ENCODE data around the gene RGS21.
"Not testable (repeated sequence)": the region's sequence is repeated elsewhere in the genome, so short reads cannot be mapped to it uniquely, and the experiment has no call there.

RGS21 gene

DNA sequence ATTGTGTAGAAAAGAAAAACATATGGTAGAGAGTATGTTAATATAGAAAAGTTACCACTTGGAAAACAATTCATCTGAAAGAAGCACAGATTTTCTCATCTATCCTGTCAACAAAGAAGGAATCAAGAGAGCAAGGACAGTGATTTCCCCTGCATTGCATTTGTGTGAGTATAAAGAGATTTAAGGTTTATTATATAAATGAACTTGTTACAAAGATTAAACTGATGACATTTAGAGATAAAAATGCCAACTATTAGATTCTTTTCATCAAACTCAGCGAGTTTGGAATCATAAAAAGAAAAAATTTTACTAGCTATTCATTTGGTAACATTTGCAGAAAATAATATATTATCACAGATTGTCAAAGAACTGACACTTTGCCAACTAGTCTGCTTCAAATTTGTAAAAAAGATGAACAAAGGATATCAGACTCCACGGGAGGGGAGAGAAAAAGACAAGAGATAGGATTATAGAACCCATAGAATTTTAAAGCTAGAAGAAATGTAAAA lies at the start of gene RGS21:
Gene RGS21 (plus strand): TSS at position 51 of the 509 bp plus-strand sequence. CDS start 26,045 bp downstream, outside the sequence.
- no peak for FAIRE-seq

GRCh38 chr1:192268468-192269052 lies 48.2 kb upstream of the RGS21 start:
- no peak for FAIRE-seq

DNA sequence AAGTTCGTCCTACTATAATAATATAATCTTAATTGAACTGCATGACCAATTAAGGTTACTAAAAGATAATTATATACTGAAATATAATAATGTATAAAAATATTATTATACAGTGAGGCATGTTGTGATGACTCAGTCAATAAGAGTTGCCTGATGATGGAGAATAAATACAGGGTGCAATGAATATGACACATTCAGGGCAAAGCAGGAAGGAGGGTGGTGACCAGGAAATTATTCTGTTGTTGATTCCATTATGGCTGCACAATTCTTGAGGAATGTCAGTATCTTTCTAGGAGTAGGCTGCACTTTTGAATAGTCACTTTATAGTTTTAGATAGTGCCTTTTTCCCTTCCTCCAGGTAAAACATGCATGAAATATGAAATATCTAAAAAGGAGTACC lies 46.4 kb upstream of the RGS21 start:
- FAIRE-seq: no peak

DNA sequence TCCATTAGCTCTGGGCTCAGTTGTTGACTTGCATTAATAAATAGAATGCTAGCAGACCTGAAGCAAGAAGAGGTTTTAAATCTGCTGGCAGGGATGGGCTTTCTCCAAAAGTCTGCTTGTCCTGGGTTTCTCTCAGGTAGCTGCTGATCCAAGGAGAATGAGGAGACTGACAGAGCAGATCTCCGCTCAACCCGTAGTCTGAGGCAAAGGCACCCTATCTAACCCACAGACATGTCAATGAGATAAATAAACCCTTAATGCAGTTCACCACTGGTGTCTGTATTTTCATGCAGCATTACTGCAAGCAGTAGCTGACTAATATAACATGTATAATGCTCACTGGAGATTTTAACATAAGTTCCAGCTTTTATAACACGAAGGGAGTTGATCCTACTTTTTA lies 44.1 kb upstream of the RGS21 start:
- FAIRE-seq: no peak

- FAIRE-seq: no peak
Observed at GRCh38 chr1:192274588-192274987, 42.2 kb upstream of the RGS21 start.

DNA sequence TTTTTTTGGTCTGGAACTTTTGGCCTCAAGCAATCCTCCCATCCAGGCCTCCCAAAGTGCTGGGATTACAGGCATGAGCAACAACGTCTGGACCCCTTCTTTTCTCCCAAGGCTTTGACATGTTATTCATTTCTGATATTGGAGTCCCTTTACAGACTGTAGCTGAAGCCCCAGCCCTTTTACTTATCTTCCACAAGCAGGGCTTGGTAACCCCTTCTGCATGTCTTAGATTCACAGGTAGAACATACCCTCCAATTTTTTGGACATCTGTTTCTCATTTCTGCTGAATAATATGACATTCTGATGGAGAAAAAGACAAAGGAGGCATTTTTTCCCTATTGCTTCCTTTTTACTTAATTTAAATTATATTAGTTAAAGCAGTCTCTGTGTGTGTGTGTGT lies 39.2 kb upstream of the RGS21 start:
- no peak for FAIRE-seq

DNA sequence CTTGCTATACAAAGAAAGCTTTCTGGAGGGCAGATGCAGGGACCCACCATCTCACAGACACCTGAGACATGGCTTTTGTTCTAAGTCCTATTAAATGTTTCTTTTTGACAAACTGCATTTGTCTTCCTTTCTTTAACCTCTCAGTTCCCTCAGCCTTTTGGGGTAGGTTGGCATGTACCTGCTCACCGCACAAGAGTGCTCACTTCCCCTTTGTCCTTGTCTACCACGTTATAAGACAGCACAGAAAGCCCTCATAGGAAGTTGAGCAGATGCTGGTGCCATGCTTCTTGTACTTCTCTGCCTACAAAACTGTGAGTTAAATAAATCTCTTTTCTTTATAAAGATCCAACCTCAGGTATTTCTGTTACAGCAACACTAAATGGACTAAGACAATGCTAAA lies 31.9 kb upstream of the RGS21 start:
- no peak for FAIRE-seq

DNA sequence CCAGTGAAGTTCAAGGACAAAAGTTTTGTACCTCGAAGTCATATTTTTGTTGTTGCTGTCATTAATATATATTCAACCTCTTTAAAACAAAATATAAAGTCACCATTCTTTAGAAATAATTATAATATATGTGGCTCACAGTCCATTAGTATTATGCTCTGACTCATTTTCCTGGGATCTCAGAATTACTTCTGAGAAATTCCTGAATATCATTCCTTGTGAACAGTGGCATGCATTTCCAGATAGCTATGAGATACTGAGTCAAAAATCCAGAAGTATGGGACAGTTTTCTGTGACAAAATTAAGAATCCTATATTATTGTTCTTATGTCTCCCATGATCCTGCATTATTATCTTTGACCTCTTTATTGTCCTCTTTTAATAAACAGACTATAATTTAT lies 13.8 kb upstream of the RGS21 start:
- no peak for FAIRE-seq

DNA sequence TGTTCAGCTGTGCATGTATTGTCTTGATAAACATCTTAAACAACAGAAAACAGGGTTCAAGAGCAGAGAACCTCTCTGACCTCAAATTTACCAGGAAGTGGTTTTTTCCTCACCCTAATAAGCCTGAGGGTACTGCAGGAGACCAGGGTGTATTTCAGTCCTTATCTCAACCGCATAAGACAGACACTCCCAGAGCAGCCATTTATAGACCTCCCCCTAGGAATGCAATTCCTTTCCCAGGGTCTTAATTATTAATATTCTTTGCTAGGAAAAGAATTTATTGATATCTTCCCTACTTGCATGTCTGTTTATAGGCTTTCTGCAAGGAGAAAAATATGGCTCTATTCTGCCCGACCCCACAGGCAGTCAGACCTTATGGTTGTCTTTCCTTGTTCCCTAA lies 8.5 kb upstream of the RGS21 start:
- not testable (repeated sequence) for FAIRE-seq

DNA sequence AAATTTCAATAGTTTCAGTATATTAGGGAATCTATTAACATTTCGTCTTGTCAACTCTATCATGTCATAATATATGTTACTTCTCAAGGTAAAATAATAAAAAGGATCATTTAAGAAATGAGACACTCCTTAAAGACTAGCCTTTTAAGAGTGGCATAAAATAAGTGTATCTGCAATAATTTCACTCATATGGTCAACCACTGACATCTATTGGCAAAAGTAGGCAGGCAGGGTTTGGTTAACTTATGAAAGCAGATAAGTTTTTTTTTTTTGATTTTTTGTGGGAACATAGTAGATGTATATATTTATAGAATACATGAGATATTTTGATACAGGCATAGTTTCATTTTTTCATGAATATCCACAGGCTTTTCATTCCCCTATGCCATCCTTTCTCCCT lies 5.5 kb upstream of the RGS21 start:
- peak; percentile 18 for FAIRE-seq

- no peak for FAIRE-seq
Observed at GRCh38 chr1:192327997-192328396, 11.2 kb downstream of the RGS21 start.

- no peak for FAIRE-seq
Observed at GRCh38 chr1:192342842-192343241, 26.1 kb downstream of the RGS21 start.

DNA sequence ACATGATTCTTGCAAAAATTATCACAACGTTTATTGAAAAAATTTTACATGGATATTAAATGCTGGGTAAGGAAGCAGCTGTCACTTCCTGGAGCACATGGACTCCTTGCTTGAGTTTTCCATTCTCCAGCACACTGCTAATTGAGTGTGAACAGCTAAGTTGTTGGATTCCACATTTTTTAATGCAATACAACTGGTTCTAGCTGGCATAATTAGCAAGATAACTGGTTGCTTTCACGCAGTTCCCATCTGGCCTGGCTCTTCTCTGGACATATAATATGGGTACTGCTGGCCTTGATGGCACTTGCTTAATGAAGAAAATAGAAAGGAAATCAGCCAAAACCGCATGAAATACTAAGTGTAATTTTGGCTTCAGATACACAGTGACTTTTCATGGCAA lies 26.6 kb downstream of the RGS21 start:
- FAIRE-seq: no peak

- FAIRE-seq: no peak
Observed at GRCh38 chr1:192349314-192349713, 32.5 kb downstream of the RGS21 start.

DNA sequence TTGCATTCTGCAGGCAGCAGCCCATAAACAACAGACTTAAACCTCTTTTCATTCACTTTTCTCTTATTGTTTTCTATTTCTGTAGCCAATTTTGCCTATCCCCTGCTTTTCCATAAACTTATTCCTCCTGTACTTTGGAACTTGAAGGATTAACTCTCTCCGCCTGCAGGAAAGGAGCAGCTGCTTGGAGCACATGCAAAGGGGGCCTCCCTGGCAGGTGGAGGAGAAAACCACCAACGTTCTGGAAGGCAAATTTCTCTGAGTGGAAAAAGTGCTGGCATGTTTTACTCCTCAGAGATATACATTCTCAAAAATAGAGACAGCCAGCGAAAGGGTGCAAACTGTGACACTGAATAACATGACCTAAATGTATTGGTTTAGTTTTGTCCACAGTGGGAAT lies 33.6 kb downstream of the RGS21 start:
- no peak for FAIRE-seq

DNA sequence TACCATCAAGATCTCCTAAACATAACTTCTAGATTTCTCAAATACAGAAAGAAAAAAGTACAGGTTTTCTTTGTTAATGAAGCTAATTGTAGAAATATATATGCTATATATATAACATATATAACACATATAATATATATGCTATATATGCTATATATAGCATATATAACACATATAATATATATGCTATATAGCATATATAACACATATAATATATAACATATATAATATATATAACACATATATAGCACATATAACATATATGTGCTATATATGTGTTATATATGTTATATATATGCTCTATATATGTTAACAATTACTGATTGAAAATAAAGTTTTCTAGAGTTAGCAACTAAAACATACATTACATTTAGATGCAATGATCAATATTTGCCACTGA lies 34.8 kb downstream of the RGS21 start:
- FAIRE-seq: peak; percentile 62

DNA sequence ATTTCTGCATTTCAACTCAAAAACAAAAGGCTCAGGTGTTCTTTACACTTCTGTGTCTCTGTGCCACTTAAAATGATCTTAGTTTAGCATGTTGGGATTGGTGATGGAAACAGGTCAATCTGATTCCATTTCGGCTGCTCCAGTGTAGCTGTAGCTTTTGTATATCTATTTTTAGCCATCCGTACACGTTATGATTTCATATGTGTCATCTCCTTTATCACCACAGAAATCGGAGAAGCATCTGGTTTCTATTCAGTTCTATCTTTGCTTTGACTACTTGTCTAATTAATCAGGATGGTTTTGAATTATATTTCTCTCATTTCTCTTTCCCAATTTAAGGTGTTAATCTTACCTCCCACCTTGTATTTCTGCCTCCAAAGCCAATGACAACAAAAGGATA lies 41.1 kb downstream of the RGS21 start:
- no peak for FAIRE-seq

DNA sequence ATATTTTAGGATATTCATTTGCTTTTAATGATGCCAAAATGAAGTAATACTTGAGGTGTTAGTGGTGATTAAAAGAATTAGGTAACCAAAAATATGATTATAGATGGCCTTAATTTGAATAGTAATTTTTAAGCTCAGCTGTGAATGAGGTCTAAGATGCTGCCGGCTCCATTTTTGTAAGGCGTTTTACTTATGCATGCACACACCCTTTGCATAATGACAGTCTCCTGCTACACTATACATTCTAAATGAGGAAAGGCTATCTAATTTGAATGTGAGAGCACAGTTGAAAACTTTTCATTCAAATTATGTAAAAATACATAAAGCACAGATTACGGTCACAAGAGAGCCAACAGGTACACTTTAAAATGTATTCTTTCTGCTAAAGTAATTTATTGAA lies 41.6 kb downstream of the RGS21 start:
- no peak for FAIRE-seq

- no peak for FAIRE-seq
Observed at GRCh38 chr1:192358822-192359221, 42.0 kb downstream of the RGS21 start.

- no peak for FAIRE-seq
Observed at GRCh38 chr1:192363177-192363576, 46.4 kb downstream of the RGS21 start.

- no peak for FAIRE-seq
Observed at GRCh38 chr1:192367436-192367835, 50.6 kb downstream of the RGS21 start.

- no peak for FAIRE-seq
Observed at GRCh38 chr1:192375306-192375705, 58.5 kb downstream of the RGS21 start.

GRCh38 chr1:192376374-192376773 lies 59.6 kb downstream of the RGS21 start:
- FAIRE-seq: no peak

DNA sequence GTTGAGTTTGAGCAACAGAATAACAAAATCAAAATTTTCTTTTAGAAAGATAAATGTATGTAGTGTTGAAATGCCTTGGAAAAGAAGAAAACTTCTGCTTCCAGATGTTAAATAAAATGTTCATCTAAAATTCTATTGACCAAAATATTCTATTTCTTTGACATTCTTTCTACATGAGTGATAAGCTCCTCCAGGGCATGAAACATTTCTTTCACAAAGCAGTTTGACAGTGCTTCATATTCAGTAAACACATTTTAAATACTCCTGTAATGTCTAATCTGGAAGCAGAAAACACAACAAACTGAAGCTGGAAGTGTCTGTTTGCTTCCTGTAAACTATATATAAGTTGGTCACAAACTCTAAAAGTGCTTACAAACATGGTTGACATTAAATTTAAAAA lies 61.5 kb downstream of the RGS21 start:
- FAIRE-seq: no peak

- FAIRE-seq: no peak
Observed at GRCh38 chr1:192378878-192379277, 62.1 kb downstream of the RGS21 start.
